Activated CD8-positive, alpha-beta T cell treated with anti-CD3 and anti-CD28 coated beads for 36 hours (primary cell): ENCODE data around the gene SPECC1L. TPM values are rescaled to one million over a fixed set of nuclear protein-coding genes. Genes with fewer than 3 reads are reported as not detected.

Source experiments
- ATAC-seq: fragments of 200-7000 bp; cut with Tn5 transposase; one replicate; pipeline ENCODE4 v1.10.0; 2021; ENCODE audit warnings: mild to moderate bottlenecking, moderate library complexity
- CTCF ChIA-PET: fragments of 350-600 bp; sonication (Branson Sonifier 250); formaldehyde crosslinking; loops from one replicate; lab custom pipeline; 2021; ENCODE audit warnings: antibody characterized with exemption; lab: Charles Lee
- POLR2A ChIA-PET: fragments of 350-600 bp; sonication (Branson Sonifier 250); formaldehyde crosslinking; loops from one replicate; lab custom pipeline; 2021; ENCODE audit warnings: antibody characterized with exemption; lab: Charles Lee
- DNase-seq: peaks from one replicate; pipeline ENCODE4 v3.0.0-alpha.2; 2020
- H3K27ac Mint-ChIP-seq: one replicate; pipeline ENCODE4 v1.8.0; 2021; ENCODE audit warnings: mild to moderate bottlenecking, mixed read lengths
- H3K27me3 Mint-ChIP-seq: one replicate; pipeline ENCODE4 v1.8.0; 2021; ENCODE audit warnings: mixed read lengths
- H3K36me3 Mint-ChIP-seq: one replicate; pipeline ENCODE4 v1.8.0; 2021; ENCODE audit warnings: low read depth, mixed read lengths
- H3K4me1 Mint-ChIP-seq: one replicate; pipeline ENCODE4 v1.8.0; 2021; ENCODE audit warnings: low read depth, mixed read lengths
- H3K4me3 Mint-ChIP-seq: one replicate; pipeline ENCODE4 v1.8.0; 2021; ENCODE audit warnings: mild to moderate bottlenecking, moderate library complexity, mixed read lengths
- H3K9me3 Mint-ChIP-seq: one replicate; pipeline ENCODE4 v1.8.0; 2021; ENCODE audit warnings: mixed read lengths
- intact Hi-C: fragments of 100-400 bp; cut with micrococcal nuclease; formaldehyde crosslinking; loops from one replicate; pipeline ENCODE4 v1.10.0; 2022
- total RNA-seq, 2 experiments: library from RNA; stranded (reverse); gene quantifications; one replicate each; pipeline ENCODE4 v1.2.3, GENCODE V29; 2021
- TF ChIP-seq, protein P1 (sequence below): fragments of 200-600 bp; IDR thresholded peaks from one replicate; pipeline ENCODE4 v1.8.0; 2022; ENCODE audit warnings: antibody characterized with exemption, mild to moderate bottlenecking

The SPECC1L gene
- total RNA-seq, 2 experiments from 2014 or later, result 38.9 to 39.0 TPM

DNA sequence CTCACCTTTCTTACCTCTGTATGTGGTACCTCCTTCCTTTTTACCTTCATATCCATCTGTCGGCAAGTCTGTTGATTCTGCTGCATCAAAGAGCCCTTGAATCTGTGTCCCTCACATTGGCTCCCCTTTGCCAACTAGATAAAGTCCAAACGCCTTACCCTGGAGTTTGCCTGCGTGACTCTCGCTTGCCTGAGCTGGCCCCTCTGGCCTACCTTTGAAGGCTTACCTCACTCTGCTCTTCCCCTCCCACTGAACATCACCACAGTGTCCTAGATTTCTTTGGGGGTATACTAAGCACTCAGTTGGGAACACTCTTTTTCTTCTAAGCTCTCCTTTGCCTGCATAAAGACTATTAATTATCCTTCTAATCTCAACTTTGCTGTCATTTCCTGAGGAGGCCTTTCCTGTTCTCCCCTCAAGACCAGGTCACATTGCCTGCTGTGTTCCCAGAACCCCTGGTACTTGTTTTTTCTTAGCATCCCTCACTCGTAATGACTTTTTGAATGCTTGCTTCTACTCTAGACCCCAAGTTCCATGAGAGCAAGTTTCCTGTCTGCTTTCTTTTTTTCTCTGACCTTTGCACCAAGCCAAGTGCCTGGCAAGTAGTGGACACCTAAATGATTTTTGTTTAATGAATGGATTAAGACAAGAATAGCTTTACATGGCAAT, 89.0 kb downstream of the SPECC1L start:
- TF ChIP-seq, protein P1, sequence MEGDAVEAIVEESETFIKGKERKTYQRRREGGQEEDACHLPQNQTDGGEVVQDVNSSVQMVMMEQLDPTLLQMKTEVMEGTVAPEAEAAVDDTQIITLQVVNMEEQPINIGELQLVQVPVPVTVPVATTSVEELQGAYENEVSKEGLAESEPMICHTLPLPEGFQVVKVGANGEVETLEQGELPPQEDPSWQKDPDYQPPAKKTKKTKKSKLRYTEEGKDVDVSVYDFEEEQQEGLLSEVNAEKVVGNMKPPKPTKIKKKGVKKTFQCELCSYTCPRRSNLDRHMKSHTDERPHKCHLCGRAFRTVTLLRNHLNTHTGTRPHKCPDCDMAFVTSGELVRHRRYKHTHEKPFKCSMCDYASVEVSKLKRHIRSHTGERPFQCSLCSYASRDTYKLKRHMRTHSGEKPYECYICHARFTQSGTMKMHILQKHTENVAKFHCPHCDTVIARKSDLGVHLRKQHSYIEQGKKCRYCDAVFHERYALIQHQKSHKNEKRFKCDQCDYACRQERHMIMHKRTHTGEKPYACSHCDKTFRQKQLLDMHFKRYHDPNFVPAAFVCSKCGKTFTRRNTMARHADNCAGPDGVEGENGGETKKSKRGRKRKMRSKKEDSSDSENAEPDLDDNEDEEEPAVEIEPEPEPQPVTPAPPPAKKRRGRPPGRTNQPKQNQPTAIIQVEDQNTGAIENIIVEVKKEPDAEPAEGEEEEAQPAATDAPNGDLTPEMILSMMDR, result no peak
- Mint-ChIP-seq H3K36me3 (peaks cover 28% of the 10 kb centered on the region), H3K27me3 (no peaks in the 10 kb centered on the region), H3K4me1 (peaks cover 2% of the 10 kb centered on the region), H3K27ac (no peak overlapping the region), H3K9me3 (no peaks in the 10 kb centered on the region), H3K4me3 (no peak overlapping the region)
- no peak for DNase-seq
- POLR2A ChIA-PET, result no interaction called here
- intact Hi-C loops, result no loop called here
- ATAC-seq, result no peak
- CTCF ChIA-PET, result interaction anchor here (0.7 kb wide), 1 partner anchor 17 kb away, joined by 3 read pairs; no protein-coding TSS in a partner anchor

DNA sequence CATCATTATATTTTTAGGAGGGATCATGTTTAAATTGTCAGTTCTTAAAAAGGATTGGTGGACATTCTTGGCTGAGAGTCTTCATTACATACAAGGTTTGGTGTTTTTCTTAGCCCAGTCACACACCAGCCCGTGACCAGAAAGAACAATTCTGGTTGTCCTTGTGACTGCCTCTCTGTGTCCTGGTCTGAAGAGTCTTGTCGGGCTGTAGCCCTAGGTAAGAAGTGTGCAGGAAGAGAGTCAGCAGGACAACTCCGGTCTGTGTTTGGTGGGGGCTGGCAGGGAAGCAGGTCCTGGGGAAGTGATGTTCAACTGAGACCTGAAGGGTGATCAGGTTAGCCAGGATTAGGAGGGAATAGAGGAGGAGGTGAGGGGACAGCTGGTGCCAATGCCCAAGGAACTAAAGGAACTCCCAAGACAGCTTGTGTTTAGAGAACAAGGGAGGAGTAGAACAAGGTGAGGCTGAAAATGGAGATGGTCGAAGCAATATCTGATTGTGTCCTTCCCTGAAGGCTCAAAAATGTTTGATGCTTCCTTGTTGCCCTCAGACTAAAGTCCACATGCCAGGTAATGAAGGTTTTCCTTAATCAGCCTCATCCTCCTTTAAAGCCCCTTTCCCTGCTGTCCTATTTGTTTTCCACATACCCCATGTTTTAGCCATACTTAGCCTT, 91.5 kb downstream of the SPECC1L start:
- Mint-ChIP-seq H3K4me3 (no peak overlapping the region), H3K27ac (peak overlapping the region; percentile 55)
- no peak for ATAC-seq

DNA sequence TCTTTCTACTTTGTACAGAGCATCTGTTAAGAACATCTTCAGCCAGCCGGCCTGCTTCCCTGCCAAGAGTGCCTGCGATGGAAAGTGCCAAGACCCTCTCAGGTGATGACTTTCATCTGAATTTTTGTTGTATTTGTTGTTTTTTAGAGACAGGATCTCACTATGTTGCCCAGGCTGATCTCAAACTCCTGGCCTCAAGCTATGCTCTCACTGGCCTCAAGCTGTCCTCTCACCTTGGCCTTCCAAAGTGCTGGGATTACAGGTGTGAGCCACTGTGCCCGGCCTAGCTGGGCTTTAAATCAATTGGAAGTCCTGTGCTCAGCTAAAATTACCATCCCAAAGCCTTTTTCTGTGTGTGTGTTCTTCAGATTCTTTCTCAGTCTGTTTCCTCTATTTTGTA, 92.6 kb downstream of the SPECC1L start:
- peaks cover 2% of the 10 kb centered on the region for H3K4me1 Mint-ChIP-seq
- H3K36me3 Mint-ChIP-seq, result peaks cover 41% of the 10 kb centered on the region
- ChIA-PET POLR2A (no interaction called here), CTCF (no interaction called here)
- no peak overlapping the region for H3K27ac Mint-ChIP-seq
- no peaks in the 10 kb centered on the region for H3K27me3 Mint-ChIP-seq
- ATAC-seq (no peak), DNase-seq (no peak)
- intact Hi-C loops, result no loop called here
- TF ChIP-seq, protein P1, result no peak
- no peak overlapping the region for H3K4me3 Mint-ChIP-seq
- no peaks in the 10 kb centered on the region for H3K9me3 Mint-ChIP-seq

More for the DNA sequence above, 91.5 kb downstream of the SPECC1L start:
- no peak for DNase-seq
- no peaks in the 10 kb centered on the region for H3K9me3 Mint-ChIP-seq
- H3K4me1 Mint-ChIP-seq, result peaks cover 2% of the 10 kb centered on the region
- H3K36me3 Mint-ChIP-seq, result peaks cover 34% of the 10 kb centered on the region
- intact Hi-C loops, result no loop called here
- no peaks in the 10 kb centered on the region for H3K27me3 Mint-ChIP-seq
- POLR2A ChIA-PET, result no interaction called here
- CTCF ChIA-PET, result no interaction called here
- TF ChIP-seq, protein P1, result no peak

DNA sequence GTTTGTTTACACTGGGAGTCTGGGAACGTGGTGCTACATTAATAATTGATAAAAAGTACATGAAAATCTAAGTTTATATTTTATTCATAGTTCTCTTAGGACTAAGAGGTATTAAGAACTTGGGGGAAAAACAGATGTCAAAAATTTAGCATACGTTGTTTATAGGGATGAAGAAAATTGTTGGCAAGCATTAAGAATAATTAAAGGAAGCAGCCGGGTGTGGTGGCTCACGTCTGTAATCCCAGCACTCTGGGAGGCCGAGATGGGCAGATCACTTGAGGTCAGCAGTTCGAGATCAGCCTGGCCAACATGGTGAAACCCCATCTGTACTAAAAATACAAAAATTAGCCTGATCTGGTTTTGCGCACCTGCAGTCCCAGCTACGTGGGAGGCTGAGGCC, 96.1 kb downstream of the SPECC1L start:
- ChIA-PET POLR2A (interaction anchor here (0.6 kb wide), 1 partner anchor 240 kb away, joined by 3 read pairs; no protein-coding TSS in a partner anchor), CTCF (interaction anchor here (1.0 kb wide), 1 partner anchor 57 kb away, joined by 3 read pairs; no protein-coding TSS in a partner anchor)
- Mint-ChIP-seq H3K27me3 (no peaks in the 10 kb centered on the region), H3K36me3 (peaks cover 54% of the 10 kb centered on the region), H3K27ac (no peak overlapping the region), H3K4me1 (no peaks in the 10 kb centered on the region), H3K4me3 (no peak overlapping the region), H3K9me3 (no peaks in the 10 kb centered on the region)
- no peak for ATAC-seq
- intact Hi-C loops, result no loop called here
- TF ChIP-seq, protein P1, result no peak
- DNase-seq, result no peak

DNA sequence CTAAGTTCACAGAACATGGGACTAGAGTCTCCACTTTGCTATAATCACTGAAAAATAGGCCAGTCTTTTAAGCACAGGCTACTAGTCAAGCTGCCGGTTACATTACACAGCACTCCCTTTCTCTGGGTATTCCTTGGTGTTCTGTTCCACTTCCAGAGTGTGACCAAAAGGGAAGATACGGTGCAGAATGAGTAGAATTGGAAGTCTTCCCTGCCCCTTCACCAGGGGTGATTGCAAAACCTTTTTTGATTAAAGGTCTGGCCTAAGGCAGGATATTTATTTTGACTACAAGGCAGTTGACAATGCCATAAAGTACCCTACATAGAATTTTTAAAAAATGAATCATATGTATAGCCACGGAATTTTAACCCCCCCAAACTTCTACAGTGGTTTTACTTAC, 97.2 kb downstream of the SPECC1L start:
- H3K4me3 Mint-ChIP-seq, result no peak overlapping the region

More for the DNA sequence above, 97.2 kb downstream of the SPECC1L start:
- Mint-ChIP-seq H3K4me1 (no peaks in the 10 kb centered on the region), H3K36me3 (peaks cover 61% of the 10 kb centered on the region), H3K27ac (no peak overlapping the region), H3K9me3 (no peaks in the 10 kb centered on the region), H3K27me3 (no peaks in the 10 kb centered on the region)
- POLR2A ChIA-PET, result no interaction called here
- ATAC-seq (no peak), DNase-seq (no peak)
- TF ChIP-seq, protein P1, result no peak
- intact Hi-C loops, result no loop called here
- CTCF ChIA-PET, result interaction anchor here (1.0 kb wide), 1 partner anchor 56 kb away, joined by 3 read pairs; no protein-coding TSS in a partner anchor
